Small intestine (tissue), 7 donors: ENCODE results near the gene POLR3C. TPM values are rescaled to one million over a fixed set of nuclear protein-coding genes. Genes with fewer than 3 reads are reported as not detected.
"Not testable (repeated sequence)": the region's sequence is repeated elsewhere in the genome, so short reads cannot be mapped to it uniquely, and the experiment has no call there.

ENCODE experiments used
- DNase-seq, 2 donors: peaks; one replicate each; pipeline versions ENCODE4 v3.0.0 to v3.0.0-alpha.2; 2013
- FAIRE-seq: peaks from 2 replicates; lab custom pipeline; 2012; peaks lifted over from hg19 to GRCh38; lab: Jason Lieb, UNC
- H3K27ac ChIP-seq, 3 donors: one replicate each; pipeline ENCODE4 v1.5.1; 2013; ENCODE audit warnings: low read length in 2 of 3, mild to moderate bottlenecking in 2 of 3, control low read depth in 1 of 3, inconsistent platforms in 1 of 3, low read depth in 1 of 3, moderate library complexity in 1 of 3
- H3K27me3 ChIP-seq, 3 donors: one replicate each; pipeline ENCODE4 v1.6.1; 2013; ENCODE audit warnings: low read length in 3 of 3, inconsistent platforms in 1 of 3; ENCODE audit not compliant: control insufficient read depth in 3 of 3, insufficient read depth in 3 of 3
- H3K36me3 ChIP-seq, 3 donors: one replicate each; pipeline ENCODE4 v1.6.1; 2013; ENCODE audit warnings: low read length in 3 of 3, inconsistent platforms in 1 of 3, low read depth in 1 of 3, mild to moderate bottlenecking in 1 of 3, moderate library complexity in 1 of 3; ENCODE audit not compliant: control insufficient read depth in 3 of 3, insufficient read depth in 2 of 3
- H3K4me1 ChIP-seq, 3 donors: one replicate each; pipeline ENCODE4 v1.6.1; 2013; ENCODE audit warnings: low read length in 2 of 3, inconsistent platforms in 1 of 3, low read depth in 1 of 3, mild to moderate bottlenecking in 1 of 3, moderate library complexity in 1 of 3; ENCODE audit not compliant: control insufficient read depth in 3 of 3, insufficient read depth in 2 of 3
- H3K4me3 ChIP-seq, 3 donors: one replicate each; pipeline ENCODE4 v1.5.1; 2013; ENCODE audit warnings: low read length in 3 of 3, control low read depth in 1 of 3, inconsistent platforms in 1 of 3, low read depth in 1 of 3, mild to moderate bottlenecking in 1 of 3, moderate library complexity in 1 of 3
- H3K9me3 ChIP-seq, 2 donors: one replicate each; pipeline ENCODE4 v1.6.1; 2013; ENCODE audit warnings: low read depth in 1 of 2, low read length in 1 of 2; ENCODE audit not compliant: control insufficient read depth in 2 of 2, insufficient read depth in 1 of 2
- WGBS, 3 donors: extraction: QIAGEN DNeasy Blood & Tissue Kit; methylation state at CpG; one replicate each; pipeline ENCODE4 v1.1.7; 2013; 5-methylcytosine and 5-hydroxymethylcytosine counted together
- polyA plus RNA-seq, 4 donors: library from polyadenylated mRNA; stranded (reverse) in 3 of 4; unstranded in 1 of 4; fragments of 200-250 nt in 3 of 4; fragments of 120-200 nt in 1 of 4; gene quantifications; one replicate each; pipeline versions ENCODE4 v1.2.1 to v1.2.3, GENCODE V29; 2013
- donor health status: healthy with polysubstance abuse.
- donor health status: control.
- donor health status: control.
- donor health status: Bipolar disorder and iron deficiency.
- donor health status: healthy.

POLR3C gene
- polyA plus RNA-seq, 4 donors, result 11.6 to 25.2 (median 17.3) TPM

DNA sequence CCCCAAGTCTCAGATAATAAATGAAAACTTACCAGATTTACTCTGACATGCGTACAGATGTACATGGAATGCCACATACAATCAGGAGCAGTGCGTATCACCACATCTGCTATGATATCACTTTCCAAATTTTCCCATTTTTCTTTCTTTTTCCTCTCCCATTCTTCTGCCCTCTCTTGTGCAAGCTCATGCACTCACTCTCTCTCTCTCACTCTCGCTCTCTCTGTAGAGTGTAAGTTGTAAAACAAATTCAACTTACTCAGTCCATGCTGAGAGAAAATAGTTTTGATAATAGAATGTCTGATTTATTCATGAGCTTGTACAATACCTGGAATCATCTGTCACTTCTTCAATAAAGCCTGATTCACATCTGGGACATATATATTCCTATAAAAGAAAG is 35.4 kb upstream of the POLR3C start:
- DNase-seq, result no peak
- no peak for FAIRE-seq
- H3K4me1 ChIP-seq, result peaks cover 0 to 6% (median 4%) of the 10 kb centered on the region in 3 donors
- WGBS, 3 donors, result 97 to 99% (median 97%) methylated on average over 3 of the region's 3 CpGs
- H3K36me3 ChIP-seq, result peaks cover 0 to 5% (median 0%) of the 10 kb centered on the region in 3 donors
- no peak overlapping the region for H3K4me3 ChIP-seq
- H3K9me3 ChIP-seq, result no peaks in the 10 kb centered on the region
- H3K27me3 ChIP-seq, result no peaks in the 10 kb centered on the region
- no peak overlapping the region for H3K27ac ChIP-seq

DNA sequence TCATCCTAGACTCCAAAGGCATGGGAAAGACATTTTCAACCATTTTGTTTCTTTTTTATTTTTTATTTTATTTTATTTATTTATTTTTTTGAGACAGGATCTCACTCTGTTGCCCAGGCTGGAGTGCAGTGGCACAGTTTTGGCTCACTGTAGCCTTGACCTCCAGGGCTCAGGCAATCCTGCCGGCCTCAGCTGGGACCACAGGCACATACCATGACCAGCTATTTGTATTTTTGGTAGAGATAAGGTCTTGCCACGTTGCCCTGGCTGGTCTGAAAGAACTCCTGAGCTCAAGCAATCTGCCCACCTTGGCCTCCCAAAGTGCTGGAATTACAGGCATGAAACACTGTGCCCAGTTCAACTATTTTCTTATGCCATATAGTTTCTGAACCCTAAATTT is 32.1 kb upstream of the POLR3C start:
- H3K27me3 ChIP-seq, H3K4me1 ChIP-seq, DNase-seq, FAIRE-seq, H3K9me3 ChIP-seq, H3K27ac ChIP-seq, H3K36me3 ChIP-seq, H3K4me3 ChIP-seq: not testable (repeated sequence)
- WGBS, 3 donors, result 63 to 79% (median 63%) methylated on average over 2 of the region's 2 CpGs

DNA sequence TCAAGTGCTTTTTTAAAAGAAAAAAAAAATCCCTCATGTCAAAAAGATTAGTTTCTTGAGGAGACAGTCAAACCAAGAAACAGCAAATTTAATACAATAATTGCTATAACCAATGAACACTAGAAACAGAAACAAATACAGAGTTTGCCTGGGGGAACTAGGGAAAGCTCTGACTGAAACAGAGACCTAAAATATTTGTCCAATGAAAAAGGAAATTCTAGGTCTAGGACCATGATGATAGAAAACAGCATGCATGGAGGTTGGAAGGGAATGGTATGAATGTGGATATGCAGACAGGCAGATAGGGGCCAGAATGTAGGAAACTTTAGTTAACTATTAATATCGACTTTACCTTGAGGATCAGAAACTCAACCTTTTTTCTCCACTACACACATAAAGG is 31.5 kb upstream of the POLR3C start:
- no peak for DNase-seq
- Histone ChIP-seq H3K27ac (no peak overlapping the region), H3K4me1 (no peaks in the 10 kb centered on the region), H3K4me3 (no peak overlapping the region), H3K36me3 (peaks cover 0 to 9% (median 0%) of the 10 kb centered on the region in 3 donors), H3K27me3 (no peaks in the 10 kb centered on the region), H3K9me3 (peaks cover 0 to 9% of the 10 kb centered on the region in 2 donors)
- 76 to 85% (median 84%) methylated on average over 1 of the region's 1 CpG for WGBS, 3 donors
- FAIRE-seq, result no peak

DNA sequence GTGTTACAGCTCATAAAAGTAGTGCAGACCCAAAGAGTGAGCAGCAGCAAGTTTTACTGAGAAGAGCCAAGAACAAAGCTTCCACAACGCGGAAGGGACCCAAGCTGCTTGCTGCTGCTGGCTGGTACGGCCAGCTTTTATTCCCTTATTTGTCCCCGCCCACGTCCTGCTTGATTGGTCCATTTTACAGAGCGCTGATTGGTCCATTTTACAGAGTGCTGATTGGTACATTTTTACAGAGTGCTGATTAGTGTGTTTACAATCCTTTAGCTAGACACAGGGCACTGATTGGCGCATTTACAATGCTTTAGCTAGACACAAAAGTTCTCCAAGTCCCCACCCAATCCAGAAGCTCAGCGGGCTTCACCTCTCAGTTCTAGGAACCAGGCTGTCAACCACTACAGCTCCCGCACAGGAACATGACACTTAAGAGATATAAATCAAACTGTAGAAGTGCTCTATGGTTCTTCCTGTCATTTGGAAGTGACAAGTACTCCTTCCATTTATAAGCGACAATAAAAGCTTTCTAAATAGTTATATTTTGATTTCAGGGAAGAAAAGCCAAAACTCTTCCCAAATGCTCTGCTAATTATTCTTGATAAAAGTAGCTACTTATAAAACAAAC is 28.6 kb upstream of the POLR3C start:
- DNase-seq (no peak), FAIRE-seq (no peak)
- peaks cover 0 to 9% of the 10 kb centered on the region in 2 donors for H3K9me3 ChIP-seq

DNA sequence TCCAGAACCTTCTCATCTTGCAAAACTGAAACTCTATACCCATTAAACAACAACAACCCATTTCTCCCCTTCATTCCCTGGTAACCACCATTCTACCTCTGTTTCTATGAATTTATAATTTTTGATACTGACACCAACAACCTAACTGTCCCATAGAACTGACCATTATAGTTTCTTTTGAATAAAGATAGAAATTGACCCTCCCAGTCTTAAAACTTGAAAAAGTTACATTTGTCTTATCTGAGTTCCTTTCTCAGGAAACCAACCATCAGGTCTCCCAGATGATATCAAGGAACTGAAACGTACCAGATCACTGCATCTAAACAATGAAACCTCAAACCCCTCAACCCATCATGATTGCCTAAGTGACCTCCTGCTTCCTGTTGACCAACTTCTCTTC is 27.2 kb upstream of the POLR3C start:
- Histone ChIP-seq H3K27me3 (no peaks in the 10 kb centered on the region), H3K4me1 (no peaks in the 10 kb centered on the region), H3K9me3 (peaks cover 0 to 9% of the 10 kb centered on the region in 2 donors), H3K4me3 (no peak overlapping the region), H3K27ac (no peak overlapping the region), H3K36me3 (peaks cover 0 to 7% (median 0%) of the 10 kb centered on the region in 3 donors)
- FAIRE-seq (no peak), DNase-seq (no peak)
- WGBS, 3 donors, result 38 to 81% (median 41%) methylated on average over 1 of the region's 1 CpG

More for the DNA sequence above, 28.6 kb upstream of the POLR3C start:
- Histone ChIP-seq H3K27ac (no peak overlapping the region), H3K27me3 (no peaks in the 10 kb centered on the region), H3K4me3 (no peak overlapping the region), H3K4me1 (no peaks in the 10 kb centered on the region), H3K36me3 (peaks cover 0 to 7% (median 0%) of the 10 kb centered on the region in 3 donors)
- WGBS, 3 donors, result 89 to 95% (median 92%) methylated on average over 10 of the region's 10 CpGs

DNA sequence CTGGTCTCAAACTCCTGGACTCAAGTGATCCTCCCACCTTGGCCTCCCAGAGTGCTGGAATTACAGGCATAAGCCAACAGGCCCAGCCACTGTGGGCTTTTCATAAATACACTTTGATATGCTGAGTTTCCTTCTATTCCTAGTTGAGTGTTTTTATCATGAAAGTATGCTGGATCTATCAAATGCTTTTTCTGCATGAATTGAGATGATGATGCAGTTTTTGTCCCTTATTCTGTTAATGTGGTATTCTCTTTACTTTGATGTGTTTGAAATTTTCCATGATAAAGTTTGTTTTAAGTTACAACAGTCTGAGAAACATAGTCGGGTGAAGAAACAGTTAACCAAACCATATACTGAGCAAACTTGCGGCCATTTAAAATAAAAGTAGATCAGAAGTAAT is 24.2 kb upstream of the POLR3C start:
- Histone ChIP-seq H3K27me3 (no peaks in the 10 kb centered on the region), H3K9me3 (peaks cover 0 to 9% of the 10 kb centered on the region in 2 donors), H3K36me3 (peaks cover 0 to 2% (median 0%) of the 10 kb centered on the region in 3 donors), H3K4me3 (no peak overlapping the region), H3K4me1 (no peaks in the 10 kb centered on the region), H3K27ac (no peak overlapping the region)
- no peak for FAIRE-seq
- DNase-seq, result no peak
- WGBS, 3 donors, result 82 to 94% (median 93%) methylated on average over 2 of the region's 2 CpGs

DNA sequence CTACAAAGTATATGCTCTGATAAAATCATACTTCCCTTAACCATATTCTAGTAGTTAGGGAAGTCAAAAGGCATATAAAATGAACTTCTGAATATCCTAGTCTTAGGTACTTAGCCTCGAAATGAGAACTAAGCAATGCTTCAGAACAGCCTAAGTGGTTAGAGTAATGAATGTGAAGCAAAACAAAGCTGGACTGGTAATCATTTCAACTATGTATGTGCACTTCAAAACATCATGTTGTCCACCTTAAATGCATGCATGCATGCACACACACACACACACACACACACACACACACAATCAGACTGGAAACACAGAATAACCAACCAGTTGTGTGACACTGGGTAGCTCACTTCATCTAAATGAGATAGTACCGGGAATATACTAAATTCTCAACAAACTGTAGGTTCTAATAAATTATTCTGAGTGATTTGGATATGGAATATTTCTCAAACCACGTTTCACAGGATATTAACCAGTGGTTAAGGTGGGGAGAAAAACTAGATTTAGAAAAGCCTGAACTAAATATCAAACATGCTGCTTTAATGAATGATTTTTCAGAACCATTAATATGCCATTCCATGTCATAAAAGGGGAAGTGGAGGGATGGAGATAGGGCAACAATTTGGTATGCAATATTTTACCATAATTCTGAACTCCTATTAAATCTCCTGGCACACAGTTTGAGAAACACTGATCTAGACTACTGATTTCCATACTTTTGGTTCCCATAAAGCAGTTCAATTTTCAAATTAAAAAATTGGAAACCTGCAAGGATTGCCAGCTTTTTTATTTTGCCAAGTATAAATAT is 19.6 kb upstream of the POLR3C start:
- Histone ChIP-seq H3K4me1 (no peaks in the 10 kb centered on the region), H3K27ac (no peak overlapping the region), H3K9me3 (no peaks in the 10 kb centered on the region), H3K4me3 (no peak overlapping the region), H3K27me3 (no peaks in the 10 kb centered on the region), H3K36me3 (peaks cover 0 to 3% (median 0%) of the 10 kb centered on the region in 3 donors)
- FAIRE-seq (no peak), DNase-seq (no peak)
- 57 to 78% (median 64%) methylated on average over 3 of the region's 3 CpGs for WGBS, 3 donors

DNA sequence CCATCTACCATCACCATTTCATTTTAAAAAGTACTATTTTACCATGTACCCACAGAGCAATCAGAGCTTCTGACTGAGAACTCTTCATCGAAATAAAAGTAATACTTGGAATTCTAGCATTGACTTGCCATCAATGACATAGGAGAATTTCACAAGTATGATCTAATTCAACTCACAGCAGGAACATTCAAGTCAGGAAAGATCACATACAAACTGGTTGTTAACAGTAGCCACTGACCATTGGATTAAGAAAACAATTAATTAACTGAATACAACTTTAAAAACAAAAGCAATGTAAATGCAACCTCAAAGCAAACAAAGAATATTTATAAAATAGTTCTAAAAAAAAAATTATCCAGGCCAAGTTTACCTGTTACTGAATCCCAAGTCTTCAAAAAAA is 18.9 kb upstream of the POLR3C start:
- no peak for FAIRE-seq
- WGBS, 3 donors, result 70 to 92% (median 82%) methylated on average over 1 of the region's 1 CpG
- DNase-seq, result no peak
- Histone ChIP-seq H3K4me1 (no peaks in the 10 kb centered on the region), H3K9me3 (no peaks in the 10 kb centered on the region), H3K27me3 (no peaks in the 10 kb centered on the region), H3K36me3 (peaks cover 0 to 3% (median 0%) of the 10 kb centered on the region in 3 donors), H3K4me3 (no peak overlapping the region), H3K27ac (no peak overlapping the region)
